Left renal cortex interstitium (tissue), 4 donors: ENCODE data around the gene MTX1. TPM values are rescaled to one million over a fixed set of nuclear protein-coding genes. Genes with fewer than 3 reads are reported as not detected.
"Not testable (repeated sequence)": the region's sequence is repeated elsewhere in the genome, so short reads cannot be mapped to it uniquely, and the experiment has no call there.

Source experiments
- DNase-seq, 4 donors: peaks; one replicate each; pipeline ENCODE4 v3.0.0-alpha.2; 2013; ENCODE audit warnings: low read depth in 4 of 4, low spot score in 2 of 4, missing footprints in 1 of 4
- polyA plus RNA-seq, 4 donors: library from polyadenylated mRNA; unstranded; fragments of 120-200 nt; gene quantifications; one replicate each; pipeline ENCODE4 v1.2.1, GENCODE V29; 2013; ENCODE audit not compliant: insufficient read length in 4 of 4

MTX1 gene
- polyA plus RNA-seq, 4 donors: 38.3 to 49.0 (median 44.8) TPM

DNA sequence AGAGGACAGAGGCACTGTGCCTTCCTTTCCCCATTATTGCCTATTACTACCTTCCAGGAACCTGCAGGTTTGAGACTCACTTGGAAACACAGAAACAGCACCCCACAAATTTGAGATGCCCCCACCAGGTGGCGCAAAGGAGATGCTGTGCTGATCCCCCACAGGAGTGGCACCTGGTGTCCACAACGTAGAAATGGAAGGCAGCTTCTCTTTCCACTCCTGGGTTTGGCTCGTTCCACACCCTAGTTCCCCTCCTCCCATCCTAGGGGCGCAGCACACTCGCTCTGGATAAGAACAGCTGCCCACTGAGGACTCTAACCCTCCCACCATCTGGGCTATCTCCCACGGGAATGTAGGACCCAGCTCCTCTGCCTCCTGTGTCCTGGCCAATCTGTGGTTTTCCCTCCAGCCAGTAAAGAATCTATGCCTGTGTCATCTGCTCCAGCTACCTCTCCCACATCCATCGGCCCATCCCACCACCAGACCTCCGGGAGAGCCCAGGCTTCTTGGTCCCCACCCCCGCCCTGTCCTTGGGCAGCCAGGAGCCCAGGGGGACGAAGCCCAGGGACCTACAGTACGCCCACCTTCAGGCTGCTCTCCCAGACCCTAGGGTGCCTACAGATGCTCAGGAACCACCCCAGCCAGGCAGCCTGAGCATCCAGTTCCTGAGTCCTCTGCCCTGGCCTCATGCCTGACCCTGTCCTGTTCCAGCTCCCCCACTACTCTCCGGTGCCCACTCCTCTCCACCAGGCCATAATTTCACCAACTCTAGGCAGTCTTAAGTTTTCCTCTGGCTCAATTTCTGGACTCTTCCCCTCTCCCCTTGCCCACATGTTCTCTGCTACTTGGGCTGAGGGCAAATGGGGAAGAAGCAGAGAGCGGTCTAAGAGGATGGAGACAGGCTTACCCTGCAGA is 1.3 kb upstream of the MTX1 start:
- peak in 1 of 4 donors; percentile 75 for DNase-seq

DNA sequence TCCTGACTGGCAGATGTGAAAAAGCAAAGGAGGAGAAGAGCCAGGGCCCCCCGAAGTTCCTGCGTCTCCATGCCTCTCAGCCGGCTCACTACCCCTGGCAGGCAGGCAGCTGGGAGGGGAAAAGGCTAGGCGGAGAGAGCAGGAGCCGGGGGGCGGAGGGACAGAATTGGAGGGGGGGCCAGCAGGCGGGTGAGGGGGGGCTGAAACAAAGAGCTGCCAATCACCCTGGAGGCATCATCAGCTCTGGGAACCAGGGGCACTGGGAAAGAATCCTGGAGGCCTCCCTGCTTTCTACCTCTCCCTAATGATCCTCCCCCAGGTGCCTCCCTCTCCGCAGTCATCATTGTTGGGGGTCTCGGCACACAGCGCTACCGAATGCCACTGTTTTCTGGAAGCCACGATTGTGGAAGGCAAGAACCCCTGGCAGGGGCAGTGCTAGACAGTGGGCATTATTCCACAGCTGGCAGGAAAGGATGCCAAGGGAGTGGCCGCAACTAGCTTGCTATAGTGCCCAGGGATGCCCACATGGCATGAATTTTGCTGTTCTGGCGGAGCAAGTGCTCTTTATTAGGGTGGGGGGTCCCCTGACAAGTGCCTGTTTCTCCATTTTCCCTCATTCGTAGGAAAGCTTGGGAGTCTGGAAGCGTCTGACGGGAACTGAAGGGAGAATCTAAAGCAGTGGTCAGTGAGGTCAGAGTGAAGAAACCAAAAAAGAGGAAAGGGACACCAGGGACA is 522 bp upstream of the MTX1 start, which contains the start of gene THBS3:
Gene THBS3, minus strand, starts transcription at position 92 of the 735 bp plus-strand sequence. Its CDS starts 21 bp downstream, at position 71.
- no peak for DNase-seq

DNA sequence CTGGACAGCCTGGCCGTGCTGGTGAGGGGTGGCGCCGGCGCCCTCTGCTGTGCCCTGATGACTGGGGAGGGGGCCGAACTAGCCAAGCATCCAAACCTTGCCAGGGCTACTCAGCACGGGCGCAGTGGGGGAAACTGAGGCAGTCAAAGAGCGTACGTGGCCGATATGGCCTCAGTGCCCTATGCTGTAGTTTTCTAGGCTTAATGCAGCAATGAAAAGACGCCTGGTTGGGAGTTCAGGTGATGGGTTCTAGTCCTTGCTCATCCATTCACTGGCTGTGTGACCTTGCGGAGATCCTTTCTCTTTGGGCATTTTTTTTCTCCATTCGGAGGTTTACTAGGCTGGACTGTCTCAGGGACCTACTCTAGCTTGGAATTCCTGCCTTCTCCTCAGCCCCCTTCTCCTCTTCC is 822 bp downstream of the MTX1 start:
- DNase-seq: no peak

DNA sequence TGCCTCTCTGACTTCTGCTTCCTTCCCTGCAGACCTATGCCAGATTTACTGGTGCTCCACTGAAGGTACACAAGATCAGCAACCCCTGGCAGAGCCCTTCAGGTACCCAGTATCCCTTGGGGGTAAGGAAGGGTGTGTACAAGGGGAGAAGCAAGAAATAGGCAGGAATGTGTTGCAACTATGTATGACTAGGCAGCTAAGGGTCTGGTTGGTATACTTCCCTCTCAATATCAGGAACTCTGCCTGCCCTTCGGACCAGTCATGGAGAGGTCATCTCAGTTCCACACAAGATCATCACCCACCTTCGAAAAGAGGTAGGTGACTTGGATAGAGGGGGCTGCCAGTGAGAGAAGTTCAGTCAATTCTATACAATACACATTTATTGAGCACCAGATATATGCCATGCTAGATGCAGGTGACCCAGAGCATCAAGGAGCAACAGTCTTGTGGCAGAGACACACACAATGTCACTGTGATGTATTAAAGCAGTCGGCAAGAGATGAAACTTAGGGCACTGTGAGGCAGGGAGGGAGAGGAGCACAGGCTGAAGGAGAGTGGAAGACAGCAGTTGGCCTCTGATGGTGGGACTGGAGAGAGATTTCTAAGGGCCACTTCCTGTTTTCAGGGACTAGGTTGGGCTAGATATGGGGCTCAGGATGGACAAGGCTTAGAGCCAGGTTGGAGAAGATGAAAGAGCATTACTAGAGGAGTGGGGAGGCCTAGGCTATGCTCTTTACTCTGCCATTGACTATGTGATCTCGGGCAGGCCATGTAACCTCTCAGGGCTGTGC is 2.0 kb downstream of the MTX1 start:
- no peak for DNase-seq

DNA sequence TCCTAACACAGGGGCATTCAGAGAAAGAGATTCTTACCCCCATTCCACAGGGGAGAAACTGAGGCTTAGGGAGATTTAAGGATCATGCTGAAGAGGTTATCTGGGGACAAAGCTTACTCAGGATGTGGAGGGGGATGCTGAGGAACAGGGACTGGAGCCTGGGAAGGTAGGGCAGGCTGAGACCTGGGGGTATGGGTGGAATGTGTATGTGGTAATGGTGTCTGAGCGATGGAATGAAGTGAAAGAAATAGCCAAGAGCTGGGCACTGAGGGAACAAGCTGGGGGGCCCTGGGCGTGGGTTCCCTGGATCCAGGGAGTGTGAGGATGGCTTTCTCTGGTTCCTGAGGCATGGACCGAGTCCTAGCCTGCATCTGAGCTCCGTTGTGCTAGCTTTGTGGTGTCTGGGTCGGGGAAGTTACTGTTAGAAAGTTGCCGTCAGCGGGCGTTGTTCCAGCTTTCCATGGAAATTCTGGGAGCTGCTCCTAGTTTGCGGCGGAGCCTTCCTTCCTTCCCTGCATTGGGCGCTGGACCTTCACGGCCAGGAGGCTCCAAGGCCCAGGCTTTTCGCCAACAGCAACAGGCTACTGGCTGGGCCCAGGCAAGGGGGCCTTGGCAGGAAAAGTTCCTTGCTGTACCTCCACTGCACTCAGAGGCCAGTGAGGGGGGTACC is 3.0 kb downstream of the MTX1 start:
- not testable (repeated sequence) for DNase-seq

DNA sequence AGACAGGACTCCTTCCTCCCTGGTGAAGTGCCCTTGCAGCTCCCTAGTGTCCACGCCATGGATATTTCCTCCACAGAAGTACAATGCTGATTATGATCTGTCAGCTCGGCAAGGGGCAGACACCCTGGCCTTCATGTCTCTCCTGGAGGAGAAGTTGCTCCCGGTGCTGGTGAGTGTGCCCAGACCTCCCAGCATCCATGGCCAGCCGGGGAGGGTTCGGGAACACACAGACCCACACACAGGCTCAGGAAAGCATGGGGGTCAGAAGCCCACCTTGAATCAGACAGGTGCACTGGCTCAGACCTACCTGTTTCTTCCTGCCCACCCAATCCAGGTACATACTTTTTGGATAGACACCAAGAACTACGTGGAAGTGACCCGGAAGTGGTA is 3.6 kb downstream of the MTX1 start:
- DNase-seq: not testable (repeated sequence)

DNA sequence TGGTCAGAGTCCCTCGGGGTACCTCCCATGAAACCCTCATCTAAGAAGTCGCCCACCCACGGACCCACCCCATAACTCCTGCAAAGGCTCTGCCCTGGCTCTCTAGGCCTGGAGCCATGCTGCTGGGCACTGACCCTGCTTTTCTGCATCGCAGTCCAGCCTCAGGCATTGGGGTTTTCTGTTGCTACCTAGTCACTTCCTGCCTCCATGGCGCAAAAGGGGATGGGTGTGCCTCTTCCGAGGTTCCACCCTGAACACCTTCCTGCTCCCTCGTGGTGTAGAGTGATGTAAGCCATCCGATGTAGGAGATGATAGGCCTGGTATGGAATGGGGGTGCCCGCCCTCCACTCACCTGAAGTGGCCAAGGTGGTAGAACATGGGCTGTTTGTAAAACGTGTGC is 6.2 kb downstream of the MTX1 start:
- DNase-seq: not testable (repeated sequence)

DNA sequence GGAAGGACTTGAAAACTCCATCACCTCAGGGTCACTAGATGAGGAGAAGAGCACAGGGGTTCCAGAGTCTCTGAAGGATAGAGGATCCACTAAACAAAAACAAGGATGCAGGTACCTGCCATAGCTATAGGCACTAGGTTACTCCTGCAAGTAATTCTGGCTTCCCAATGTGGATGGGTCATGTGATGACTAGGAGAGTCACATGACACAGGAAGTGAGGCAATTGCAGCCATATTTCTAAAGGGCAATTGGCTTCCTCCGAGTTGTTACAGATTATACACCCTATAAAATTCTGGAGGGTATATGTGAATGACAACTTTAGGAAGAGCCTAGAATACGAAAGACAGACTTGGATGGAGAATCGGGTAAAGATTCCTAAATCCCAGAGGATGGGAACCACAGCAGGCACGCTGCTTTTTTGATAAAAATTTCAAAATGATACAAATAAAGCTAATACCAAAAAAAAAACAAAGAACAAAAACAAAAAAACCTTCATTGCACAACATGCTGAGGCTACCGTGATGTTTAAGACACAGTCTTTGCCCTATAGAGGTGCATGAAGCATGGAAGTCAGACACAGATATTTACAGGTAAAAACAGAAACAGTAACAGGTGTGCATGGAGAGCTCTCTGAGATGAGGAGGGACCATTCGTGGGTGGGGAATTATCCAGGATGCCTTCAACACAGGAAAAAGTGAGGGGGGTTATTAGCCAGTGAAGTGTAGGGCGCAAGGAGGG is 10.5 kb downstream of the MTX1 start:
- DNase-seq: peak in 1 of 4 donors; percentile 50

DNA sequence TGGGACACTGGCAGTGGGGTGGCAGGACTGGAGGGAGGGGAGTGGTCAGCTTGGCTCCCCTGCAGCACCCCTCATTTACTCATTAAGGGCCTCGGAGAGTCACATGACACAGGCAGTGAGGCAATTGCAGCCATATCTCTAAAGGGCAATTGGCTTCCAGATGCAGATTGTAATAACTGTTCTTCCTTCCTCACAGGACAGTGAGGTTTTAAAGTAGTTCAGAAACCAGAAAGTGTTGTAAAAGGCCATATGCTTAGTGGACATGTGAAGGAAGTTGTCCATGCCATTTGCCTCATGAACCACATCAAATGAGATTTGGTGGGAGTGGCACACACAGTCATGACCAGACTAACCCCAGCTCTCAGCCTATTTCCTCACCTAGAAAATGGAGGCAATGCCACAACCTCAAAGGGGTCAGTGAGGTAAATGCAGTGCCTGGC is 11.1 kb downstream of the MTX1 start:
- no peak for DNase-seq

DNA sequence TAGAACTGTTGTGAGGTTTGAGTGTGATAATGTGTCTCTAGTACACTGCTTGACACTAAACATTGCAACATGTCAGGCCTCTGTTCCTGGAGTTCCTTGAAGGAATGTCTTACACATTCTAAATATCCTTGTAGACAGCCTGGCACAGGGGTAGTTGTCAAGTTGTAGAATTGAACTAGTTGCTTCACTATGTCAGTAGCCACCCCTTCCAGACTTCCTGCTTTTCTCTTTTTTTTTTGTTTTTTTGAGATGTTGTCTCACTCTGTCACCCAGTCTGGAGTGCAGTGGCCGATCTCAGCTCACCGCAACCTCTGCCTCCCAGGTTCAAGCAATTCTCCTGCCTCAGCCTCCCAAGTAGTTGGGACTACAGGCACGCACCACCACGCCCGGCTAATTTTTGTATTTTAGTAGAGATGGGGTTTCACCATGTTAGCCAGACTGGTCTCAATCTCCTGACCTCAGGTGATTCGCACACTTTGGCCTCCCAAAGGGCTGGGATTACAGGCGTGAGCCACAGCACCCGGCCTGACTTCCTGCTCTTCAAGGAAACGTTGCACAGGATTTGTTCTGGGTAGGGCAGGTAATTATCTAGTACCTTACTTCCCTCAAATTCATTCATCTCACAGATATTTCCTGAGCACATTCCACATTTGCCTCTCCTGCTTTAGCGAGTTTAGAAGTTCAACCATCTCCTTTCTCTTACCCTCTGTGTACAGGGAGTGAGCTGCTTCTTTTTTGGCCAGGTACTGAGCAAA is 11.9 kb downstream of the MTX1 start:
- DNase-seq: not testable (repeated sequence)

DNA sequence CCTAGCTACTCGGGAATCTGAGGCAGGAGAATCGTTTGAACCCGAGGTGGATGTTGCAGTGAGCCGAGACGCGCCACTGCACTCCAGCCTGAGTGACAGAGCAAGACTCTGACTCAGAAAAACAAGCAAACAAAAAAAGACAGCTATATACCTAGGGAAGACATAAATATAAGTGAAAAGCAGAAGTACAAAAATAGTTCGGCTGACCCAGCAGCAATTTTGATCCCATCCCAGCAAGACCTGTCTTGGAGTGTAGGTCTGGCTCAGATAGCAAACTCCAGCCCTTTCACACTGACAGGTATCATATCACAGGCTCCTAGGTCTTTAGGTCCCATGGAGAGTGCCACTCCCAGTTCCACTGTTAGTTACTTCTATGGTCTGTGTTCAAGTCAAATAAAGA is 14.6 kb downstream of the MTX1 start:
- DNase-seq: no peak

DNA sequence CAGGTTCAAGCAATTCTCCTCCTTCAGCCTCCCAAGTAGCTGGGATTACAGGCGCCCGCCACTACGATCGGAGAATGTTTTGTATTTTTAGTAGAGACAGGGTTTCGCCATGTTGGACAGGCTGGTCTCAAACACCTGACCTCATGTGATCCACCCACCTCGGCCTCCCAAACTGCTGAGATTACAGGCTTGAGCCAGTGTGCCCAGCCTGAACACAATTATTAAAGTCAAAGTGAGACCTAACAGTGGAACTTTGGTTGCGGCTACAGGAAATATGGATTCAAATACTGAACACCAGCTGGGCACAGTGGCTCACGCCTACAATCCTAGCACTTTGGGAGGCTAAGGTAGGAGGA is 16.9 kb downstream of the MTX1 start:
- not testable (repeated sequence) for DNase-seq

DNA sequence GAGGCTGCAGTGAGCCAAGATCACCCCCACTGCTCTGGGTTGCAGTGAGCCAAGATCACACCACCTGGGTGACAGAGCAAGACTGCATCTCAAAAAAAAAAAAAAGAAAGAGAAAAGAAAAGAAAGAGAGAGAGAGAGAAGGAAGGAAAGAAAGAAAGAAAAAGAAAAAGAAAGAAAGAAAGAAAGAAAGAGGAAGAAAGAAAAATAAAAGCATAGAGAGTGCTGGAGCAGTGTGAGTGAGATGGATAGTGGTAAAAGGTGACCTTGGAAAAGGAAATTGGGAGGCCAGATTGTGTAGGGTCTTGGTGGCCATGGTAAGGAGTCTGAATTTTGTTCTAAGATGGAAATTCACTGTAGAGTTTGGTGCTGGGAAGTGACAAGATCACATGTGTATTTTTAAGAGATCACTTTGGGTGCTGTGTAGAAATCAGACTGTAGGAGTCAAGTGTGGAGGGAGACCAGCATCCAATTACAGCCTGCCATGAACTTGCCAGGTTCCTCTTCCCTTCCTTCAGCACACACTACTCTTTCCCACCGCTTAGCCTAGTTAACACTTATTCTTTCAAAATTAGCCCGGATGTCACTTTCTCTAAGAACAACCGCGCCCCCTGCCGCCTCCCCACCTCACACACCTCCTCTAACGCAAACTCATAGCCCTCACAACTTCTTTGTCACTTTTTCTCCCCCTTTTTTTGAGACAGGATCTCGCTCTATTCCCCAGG is 17.9 kb downstream of the MTX1 start:
- no peak for DNase-seq

DNA sequence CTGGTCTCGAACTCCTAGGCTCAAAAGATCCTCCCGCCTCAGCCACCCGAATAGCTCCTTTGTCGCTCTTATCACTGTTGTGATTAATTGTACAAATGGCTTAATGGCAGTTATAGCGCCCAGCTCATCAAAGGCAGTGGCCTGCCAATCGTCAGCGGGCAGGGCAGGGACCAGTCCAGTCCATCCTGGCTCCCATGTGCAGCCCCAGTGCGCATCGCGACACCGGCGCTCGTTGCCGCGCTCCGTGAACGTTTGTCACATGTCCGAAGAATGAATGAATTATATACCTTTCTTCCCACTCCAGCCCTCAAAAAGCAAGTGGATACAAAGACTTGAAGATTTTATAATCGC is 18.4 kb downstream of the MTX1 start:
- no peak for DNase-seq

DNA sequence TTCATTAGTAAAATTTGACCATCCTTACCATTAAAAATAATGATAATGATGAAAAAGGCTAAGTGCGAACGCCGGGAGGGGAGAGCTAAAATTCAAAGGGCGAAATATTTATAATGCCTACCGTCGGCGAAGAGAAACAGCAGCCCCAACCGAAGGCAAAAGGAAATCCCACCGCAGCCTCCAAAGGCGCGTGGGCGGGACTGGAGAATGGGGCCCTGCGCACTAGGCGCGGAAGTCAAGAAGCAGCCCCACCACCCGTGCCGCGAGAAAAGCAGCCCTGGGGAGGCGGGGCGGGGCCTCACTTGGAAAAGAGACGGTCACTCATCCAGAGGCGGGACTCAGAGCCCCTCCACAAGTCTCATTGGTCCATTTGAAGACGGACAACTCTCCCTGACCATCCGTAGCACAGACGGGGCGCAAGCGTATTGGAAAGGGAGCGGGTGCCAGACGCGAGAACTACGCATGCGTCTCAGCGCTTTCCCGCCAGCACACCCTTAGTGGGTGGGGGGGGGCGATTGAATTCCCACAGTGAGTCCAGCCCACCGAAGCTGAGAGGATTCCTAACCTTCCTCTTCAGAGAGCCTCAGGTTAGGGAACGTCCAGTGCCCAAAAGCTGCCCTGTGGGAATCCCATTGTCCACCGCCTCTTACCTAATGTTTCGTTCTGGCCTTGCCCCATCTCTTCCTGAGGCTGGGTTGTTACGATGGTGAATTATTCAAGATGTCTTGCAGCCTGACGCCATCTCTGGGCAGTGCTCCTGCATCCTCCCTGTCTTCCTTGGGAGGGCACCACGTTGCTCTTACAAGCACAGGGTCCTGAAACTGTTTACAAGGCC is 19.0 kb downstream of the MTX1 start:
- DNase-seq: peak; percentile 97 to 100 (median 98)

DNA sequence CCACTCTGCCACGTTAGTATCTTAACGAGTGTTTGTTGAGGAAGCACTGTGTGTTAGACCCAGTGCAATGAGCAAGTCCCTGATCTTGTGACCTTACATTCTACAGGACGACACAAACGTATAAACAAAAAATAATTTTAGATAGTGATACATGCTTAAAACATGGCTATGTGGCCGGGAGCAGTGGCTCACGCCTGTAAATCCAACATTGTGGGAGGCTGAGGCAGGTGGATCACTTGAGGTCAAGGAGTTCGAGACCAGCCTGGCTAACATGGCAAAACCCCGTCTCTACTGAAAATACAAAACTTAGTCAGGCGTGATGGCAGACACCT is 19.6 kb downstream of the MTX1 start:
- DNase-seq: no peak

DNA sequence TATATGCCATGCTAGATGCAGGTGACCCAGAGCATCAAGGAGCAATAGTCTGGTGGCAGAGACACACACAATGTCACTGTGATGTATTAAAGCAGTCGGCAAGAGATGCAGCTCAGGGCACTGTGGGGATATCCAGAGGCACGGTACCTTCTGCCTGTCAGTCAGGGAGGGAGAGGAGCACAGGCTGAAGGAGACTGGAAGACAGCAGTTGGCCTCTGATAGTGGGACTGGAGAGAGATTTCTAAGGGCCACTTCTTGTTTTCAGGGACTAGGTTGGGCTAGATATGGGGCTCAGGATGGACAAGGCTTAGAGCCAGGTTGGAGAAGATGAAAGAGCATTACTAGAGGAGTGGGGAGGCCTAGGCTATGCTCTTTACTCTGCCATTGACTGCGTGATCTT is 22.8 kb downstream of the MTX1 start:
- DNase-seq: not testable (repeated sequence)
